Activated T-helper 9 cell treated with anti-CD3 and anti-CD28 coated beads, Interleukin-2, amount 50 U/mL, for 16 hours (primary cell): ENCODE measurements around the gene WWP2.
"Not testable (repeated sequence)": the region's sequence is repeated elsewhere in the genome, so short reads cannot be mapped to it uniquely, and the experiment has no call there.

Source experiments
- DNase-seq: peaks from one replicate; pipeline ENCODE4 v3.0.0-alpha.2; 2020; ENCODE audit warnings: low read depth

The WWP2 gene

GRCh38 chr16:69831212-69832123 lies 69.3 kb downstream of the WWP2 start:
- DNase-seq, result no peak

DNA sequence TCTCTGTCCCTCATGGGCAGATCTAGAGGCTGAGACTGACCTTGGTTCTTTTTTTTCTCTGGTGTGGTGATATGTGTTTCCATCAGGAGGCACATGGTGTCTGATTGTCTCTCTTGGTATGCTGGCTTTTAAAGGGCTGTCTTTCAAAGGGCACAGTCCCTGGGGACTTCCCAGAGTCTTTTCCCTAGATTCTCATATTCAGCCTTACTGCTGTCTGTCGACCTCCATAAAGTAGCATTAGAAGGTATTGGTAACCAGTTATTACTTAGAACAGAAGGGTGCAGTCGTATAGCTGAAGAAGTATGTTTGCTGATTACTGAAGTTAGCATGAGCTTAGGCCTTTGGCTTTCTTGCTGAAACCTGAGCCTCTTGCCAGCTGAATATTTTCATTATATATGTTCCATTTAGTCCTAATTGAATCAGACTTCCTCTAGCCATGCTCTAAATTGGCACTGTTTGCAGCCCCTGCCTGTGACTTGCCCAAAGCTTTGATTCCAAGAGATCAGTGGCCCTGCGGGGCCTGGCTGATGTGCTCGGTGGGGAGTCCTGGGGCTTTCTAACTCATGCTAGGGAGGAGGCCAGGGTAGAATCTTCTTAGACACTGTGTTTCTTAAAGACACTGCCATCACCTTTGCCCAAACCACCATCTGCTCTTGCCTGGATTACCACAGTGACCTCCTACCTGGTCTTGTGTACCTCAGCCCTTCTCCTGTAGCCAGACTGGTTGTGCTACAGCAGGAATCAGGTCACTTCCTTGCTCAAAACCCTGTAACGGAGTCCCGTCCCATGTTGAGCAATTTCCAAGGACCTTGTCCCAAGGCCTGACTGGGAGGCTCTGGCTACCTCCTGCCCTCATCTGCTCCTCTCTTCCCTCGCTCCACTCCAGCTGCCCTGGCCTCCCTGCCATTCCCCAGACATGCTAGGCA lies 71.5 kb downstream of the WWP2 start:
- DNase-seq, result no peak

DNA sequence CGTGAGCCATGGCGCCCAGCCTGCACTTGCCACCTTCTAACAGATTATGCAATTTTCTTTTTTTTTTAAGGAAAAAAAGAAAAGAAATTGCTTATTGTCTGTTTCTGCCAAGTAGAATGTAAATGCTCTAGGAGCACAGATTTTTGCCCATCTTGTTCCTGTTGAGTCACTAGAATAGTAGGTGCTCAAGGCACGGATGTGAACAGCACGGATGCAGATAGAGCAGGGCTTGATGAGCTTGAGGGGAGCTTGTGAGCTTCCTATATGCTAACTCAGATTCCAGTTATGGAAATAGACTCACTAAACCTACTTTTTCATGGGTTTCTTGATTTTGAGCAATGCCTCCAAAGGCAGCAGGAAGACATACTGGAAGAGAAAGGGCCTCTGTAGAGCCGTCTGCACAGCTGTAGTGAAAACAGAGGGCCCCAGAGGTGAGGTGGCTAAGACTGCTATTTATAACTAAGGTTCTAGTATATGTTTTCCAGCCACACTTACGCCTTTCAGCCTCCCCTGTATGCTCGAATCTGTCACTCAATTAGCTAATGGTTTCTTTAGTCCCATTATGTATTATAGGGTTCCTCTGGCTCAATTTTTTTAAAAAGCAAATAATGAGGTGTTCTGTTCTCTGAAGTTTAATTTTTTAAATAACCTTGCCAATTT lies 72.8 kb downstream of the WWP2 start:
- DNase-seq, result no peak

DNA sequence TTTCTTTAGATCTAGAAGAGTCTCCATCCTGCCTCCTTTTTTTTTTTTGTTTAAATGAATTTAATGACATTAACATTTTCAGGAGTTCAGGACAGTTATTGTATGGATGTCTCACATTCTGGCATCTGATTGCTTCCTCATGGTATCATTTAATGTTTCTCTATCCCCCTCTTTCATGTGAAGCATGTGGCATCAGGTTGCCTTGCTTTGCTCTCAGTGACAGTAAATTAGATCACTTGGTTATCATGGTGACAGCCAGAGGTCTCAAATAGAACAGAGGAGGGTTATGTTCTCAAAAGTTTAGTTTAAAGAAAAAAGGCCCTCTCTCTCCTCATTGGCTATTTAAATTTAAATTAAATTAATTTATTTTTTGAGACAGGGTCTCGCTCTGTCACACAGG lies 74.1 kb downstream of the WWP2 start:
- no peak for DNase-seq

DNA sequence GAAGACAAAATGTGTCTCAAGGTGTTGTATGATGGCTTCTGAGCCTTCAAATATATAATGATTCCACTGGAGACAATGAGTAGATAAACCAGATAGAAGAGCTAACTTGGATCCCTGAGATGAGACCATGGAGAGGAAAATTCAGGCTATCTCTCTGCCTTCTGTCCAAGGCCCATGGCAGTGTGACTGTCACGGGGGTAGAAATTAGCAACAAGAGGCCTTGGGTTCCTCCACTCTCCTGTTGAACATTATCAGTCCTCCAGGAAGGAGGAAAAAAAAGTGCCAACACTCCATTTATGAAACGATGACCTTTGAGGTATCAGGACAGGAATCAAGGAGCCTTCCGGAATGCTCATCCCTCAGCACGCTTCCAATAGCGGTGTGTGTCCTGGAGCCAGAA lies 75.2 kb downstream of the WWP2 start:
- DNase-seq, result no peak

DNA sequence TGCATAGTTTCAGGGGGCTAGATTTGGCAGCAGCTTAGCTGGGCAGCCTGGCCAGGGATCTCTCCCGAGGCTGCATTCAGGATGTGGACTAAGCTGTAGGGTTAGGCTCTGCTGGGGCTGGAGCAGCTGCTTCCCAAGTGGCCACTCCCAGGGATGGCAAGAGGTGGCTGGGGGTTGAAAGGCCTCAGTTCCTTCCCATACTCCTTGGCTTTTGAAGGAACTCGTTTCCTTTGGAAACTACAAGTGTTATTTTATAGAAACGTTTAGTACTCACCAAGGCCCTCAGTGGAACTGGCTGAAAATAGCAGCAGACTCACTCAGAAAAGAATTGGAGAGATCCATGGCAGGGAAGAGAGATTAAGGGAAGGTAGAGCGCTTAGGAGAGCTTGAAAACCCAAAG lies 76.4 kb downstream of the WWP2 start:
- no peak for DNase-seq

DNA sequence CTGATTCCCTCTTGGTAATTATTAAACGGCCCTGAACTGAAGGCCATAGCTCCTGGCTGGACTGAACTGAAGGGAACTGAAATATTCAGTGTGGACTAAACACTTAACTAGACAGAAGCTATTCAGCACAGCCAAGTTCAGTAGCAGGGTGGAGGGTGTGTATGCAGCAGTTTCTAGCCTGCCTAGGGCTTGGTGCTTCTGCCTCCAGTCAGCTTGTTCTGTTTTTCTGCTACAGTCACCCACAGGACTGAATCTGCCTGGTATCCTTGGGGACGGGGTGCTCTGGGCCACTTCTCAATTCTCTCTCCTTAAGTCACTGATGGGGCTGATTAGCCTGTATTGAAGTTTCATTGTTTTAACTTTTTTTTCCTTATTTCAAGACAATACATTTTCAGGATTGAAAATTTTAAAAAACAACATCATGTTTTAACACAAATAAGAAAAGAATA lies 77.1 kb downstream of the WWP2 start:
- no peak for DNase-seq

DNA sequence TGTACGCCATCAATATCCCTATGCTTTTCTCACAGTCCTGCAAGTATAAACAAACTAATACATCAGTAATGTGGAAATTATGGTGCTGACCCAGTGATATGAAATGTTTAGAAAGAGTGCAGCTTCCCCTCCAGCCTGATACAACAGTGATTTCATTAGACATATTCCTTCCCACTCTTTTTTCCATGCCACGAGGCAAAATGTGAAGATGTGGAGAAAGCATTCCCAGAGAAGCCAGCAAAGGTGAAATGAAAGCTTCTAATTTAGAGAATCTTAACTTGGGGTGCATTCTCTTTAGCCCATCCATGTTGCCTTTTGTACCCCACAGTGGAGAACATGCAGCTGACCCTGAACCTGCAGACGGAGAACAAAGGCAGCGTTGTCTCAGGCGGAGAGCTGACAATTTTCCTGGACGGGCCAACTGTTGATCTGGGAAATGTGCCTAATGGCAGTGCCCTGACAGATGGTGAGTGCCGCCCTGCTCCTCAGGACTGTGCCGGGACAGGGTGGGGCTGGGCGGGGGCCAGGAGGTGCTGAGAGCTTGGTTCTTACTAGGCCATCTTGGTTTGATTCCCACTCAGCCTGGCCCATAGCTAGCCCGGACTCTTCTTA lies 77.8 kb downstream of the WWP2 start:
- DNase-seq, result no peak

DNA sequence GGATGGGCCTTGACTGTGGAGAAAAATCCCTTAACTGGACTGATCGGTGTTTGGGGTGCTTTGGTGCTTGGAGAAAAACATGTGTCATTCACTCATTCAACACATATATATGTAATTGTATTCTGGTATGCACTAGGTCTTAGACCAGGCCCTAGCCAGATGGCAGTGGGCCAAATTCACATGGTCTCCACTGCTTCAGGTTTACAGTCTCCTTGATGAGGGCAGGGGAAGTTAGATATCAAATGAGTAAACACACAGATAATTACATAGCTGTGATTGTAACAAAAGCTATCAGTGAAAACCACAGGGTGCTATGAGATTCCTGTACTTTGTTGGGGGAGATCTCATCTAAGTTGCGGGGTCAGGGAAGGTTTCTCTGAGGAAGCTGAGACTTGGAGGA lies 78.8 kb downstream of the WWP2 start:
- no peak for DNase-seq

GRCh38 chr16:69844441-69844840 lies 82.3 kb downstream of the WWP2 start:
- DNase-seq, result no peak

DNA sequence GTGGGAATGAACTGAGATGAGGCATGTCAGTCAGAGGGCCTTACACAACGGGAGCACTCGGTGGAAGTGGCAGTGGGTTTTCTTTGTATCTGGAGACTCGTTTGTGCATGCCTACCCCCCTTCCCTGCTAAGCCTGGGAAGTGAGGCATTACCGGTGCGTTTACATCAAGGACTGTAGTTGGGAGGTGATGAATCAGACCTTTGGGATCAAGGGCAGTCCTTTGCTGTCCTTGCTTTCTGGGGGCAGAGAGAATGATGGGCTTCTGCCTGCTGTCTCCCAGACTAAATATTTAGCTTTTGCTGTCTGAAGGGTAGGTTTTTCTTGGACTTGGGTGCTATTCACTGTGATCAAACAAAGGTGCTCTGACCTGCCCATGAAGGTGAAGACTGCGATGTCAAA lies 83.0 kb downstream of the WWP2 start:
- DNase-seq, result no peak

- DNase-seq, result no peak
These were observed 85.5 kb downstream of the WWP2 start for GRCh38 chr16:69847643-69848042.

GRCh38 chr16:69848637-69849545 lies 86.8 kb downstream of the WWP2 start:
- no peak for DNase-seq

DNA sequence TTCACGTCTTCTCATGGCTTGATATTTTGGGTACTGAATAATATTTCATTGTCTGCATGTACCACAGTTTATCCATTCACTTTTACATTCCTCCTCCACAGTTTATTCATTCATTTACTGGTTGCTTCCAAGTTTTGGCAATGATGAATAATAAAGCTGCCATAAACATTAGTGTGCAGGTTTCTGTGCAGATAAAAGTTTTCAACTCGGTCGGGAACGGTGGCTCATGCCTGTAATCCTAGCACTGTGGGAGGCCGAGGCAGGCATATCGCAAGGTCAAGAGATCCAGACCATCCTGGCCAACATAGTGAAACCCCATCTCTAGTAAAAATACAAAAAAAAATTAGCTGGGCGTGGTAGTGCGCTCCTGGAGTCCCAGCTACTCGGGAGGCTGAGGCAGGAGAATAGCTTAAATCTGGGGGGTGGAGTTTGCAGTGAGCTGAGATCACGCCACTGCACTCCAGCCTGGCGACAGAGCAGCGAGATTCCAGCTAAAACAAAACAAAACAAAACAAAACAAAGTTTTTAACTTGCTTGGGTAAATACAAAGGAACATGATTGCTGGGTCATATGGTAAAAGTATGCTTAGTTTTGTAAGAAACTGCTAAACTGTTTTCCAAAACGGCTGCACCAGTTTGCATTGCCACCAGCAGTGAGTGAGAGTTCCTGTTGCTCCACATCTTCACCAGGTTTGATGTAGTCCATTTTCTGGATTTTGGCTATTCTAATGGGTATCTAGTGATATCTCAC lies 89.5 kb downstream of the WWP2 start:
- no peak for DNase-seq

GRCh38 chr16:69852815-69853214 lies 90.7 kb downstream of the WWP2 start:
- DNase-seq, result no peak

GRCh38 chr16:69853481-69853880 lies 91.3 kb downstream of the WWP2 start:
- DNase-seq, result no peak

GRCh38 chr16:69854776-69855175 lies 92.6 kb downstream of the WWP2 start:
- DNase-seq, result not testable (repeated sequence)

- DNase-seq, result no peak
These were observed 93.5 kb downstream of the WWP2 start for GRCh38 chr16:69855592-69855991.

DNA sequence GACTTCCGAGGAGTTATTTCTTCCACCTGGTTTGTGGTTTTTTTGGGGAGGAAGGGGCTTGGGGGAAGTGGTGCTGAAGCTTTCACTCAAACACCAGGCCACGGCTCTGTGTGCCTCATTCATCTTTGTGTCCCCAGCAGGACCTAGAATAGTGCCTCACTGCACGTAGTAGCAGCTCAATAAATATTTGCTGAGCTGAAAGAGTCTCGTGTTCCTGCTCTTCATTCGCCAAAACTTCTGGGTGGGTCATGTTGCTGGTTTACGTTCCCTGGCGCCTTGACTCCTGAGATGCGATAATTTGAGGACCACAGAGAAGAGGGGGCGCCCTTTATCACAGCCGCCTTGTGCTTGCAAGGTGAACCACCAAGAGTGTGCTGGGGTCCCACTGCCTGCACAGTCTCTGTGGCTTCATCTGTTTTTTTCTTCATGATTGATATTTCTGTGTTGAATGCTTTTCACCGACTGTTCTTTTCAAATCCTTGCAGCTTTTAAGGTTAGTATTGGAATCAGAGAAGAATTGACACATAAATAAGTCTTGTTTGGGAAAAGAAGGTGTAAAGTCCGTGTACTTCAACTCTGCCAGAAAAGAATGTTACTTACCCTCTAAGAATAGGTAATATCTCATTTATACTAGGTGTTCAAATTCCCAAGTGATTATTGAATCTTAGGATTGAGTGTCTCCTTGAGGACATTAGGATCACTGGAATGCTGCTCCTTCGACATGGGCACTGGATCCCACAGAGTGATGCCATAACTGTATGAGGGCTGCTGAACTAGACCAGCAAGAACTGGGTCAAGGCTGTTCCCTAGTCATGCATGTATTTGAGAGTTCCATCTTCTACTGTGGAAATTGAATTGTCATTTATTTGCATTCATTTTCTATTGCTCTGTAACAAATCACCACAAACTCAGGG lies 96.3 kb downstream of the WWP2 start:
- no peak for DNase-seq
